K562 treated with DMSO at 1 percent for 12 hours (cell line): ENCODE measurements around the gene PSMC3. TPM values are rescaled to one million over a fixed set of nuclear protein-coding genes. Genes with fewer than 3 reads are reported as not detected.

Source experiments
- total RNA-seq: library from RNA; unstranded; fragments of 300-600 nt; gene quantifications from 2 replicates; pipeline ENCODE4 v1.2.3, GENCODE V29; 2022; ENCODE audit not compliant: insufficient read depth

PSMC3 gene
- 220 and 240 TPM in 2 replicates for total RNA-seq

GRCh38 chr11:47426062-47426956 lies at the start of gene PSMC3:
TSS of gene PSMC3 (minus strand) at chr11:47426439. CDS start at chr11:47426279, 160 bp downstream.

GRCh38 chr11:47448566-47449427 lies 22.6 kb upstream of the PSMC3 start, which contains the start of gene RAPSN:
TSS of gene RAPSN (minus strand) at chr11:47449136. CDS start at chr11:47448964, 172 bp downstream.

GRCh38 chr11:47407746-47408590 lies 18.3 kb downstream of the PSMC3 start, which contains the start of gene SLC39A13:
TSS of gene SLC39A13 (plus strand) at chr11:47408590. CDS start at chr11:47410095, 1,505 bp downstream.

GRCh38 chr11:47378010-47378835 lies 48.0 kb downstream of the PSMC3 start, which contains the start of gene SPI1:
TSS of gene SPI1 (minus strand) at chr11:47378547. CDS start at chr11:47378353, 194 bp downstream.

Other genes with a start within 250 kb of the PSMC3 start
- 65.4 and 101 TPM in 2 replicates for gene ARFGAP2, start 249.6 kb downstream of the PSMC3 start, total RNA-seq
- gene PACSIN3, start 240.0 kb downstream of the PSMC3 start, total RNA-seq = 3.7 and 3.8 TPM in 2 replicates
- gene DDB2, start 211.5 kb downstream of the PSMC3 start, total RNA-seq = 13.7 and 22.2 TPM in 2 replicates
- 26.8 and 32.8 TPM in 2 replicates for gene ACP2, start 177.6 kb downstream of the PSMC3 start, total RNA-seq
- 14.8 and 15.4 TPM in 2 replicates for gene NR1H3, start 168.4 kb downstream of the PSMC3 start, total RNA-seq
- gene MADD, start 156.3 kb downstream of the PSMC3 start, total RNA-seq = 33.2 and 67.5 TPM in 2 replicates
- not detected in 2 replicates for gene MYBPC3, start 73.7 kb downstream of the PSMC3 start, total RNA-seq
- 71.7 and 77.5 TPM in 2 replicates for gene SPI1, start 47.9 kb downstream of the PSMC3 start, total RNA-seq
- gene SLC39A13, start 17.8 kb downstream of the PSMC3 start, total RNA-seq = 25.9 and 30.0 TPM in 2 replicates
- gene RAPSN, start 22.7 kb upstream of the PSMC3 start, total RNA-seq = not detected in 2 replicates
- 12.5 and 40.6 TPM in 2 replicates for gene CELF1, start 126.7 kb upstream of the PSMC3 start, total RNA-seq
- 111 and 115 TPM in 2 replicates for gene PTPMT1, start 139.2 kb upstream of the PSMC3 start, total RNA-seq
- 8.0 and 13.1 TPM in 2 replicates for gene KBTBD4, start 152.5 kb upstream of the PSMC3 start, total RNA-seq
- gene NDUFS3, start 152.6 kb upstream of the PSMC3 start, total RNA-seq = 158 and 208 TPM in 2 replicates
- gene FAM180B, start 160.2 kb upstream of the PSMC3 start, total RNA-seq = not detected in 2 replicates
- gene C1QTNF4, start 168.0 kb upstream of the PSMC3 start, total RNA-seq = not detected in 2 replicates
- gene MTCH2, start 216.1 kb upstream of the PSMC3 start, total RNA-seq = 60.6 and 71.2 TPM in 2 replicates